SK-N-DZ (cell line): Measurements from ENCODE around the gene ESR1. TPM values are rescaled to one million over a fixed set of nuclear protein-coding genes. Genes with fewer than 3 reads are reported as not detected.
A peak's percentile ranks its signal among the peaks of the same experiment; 100 is the strongest.

Source experiments
- DNase-seq: peaks from one replicate; pipeline ENCODE4 v3.0.0-alpha.2; 2015; ENCODE audit warnings: low spot score
- polyA plus RNA-seq, 2 experiments: library from polyadenylated mRNA; depleted of rRNA; stranded (reverse); fragments of >200 nt; gene quantifications; 2 replicates each; pipeline ENCODE4 v1.2.3, GENCODE V29; 2014

The ESR1 gene
- polyA plus RNA-seq (2014; cell fraction: cytosol; rRNA removed) = not detected in 2 replicates
- not detected in 2 replicates for polyA plus RNA-seq (2014; cell fraction: nucleus; rRNA removed)

- DNase-seq = no peak
These were observed at the start of gene ESR1 for GRCh38 chr6:151807513-151808370. ESR1 (plus strand) TSS chr6:151807682; CDS start chr6:151807913, 231 bp downstream.

DNA sequence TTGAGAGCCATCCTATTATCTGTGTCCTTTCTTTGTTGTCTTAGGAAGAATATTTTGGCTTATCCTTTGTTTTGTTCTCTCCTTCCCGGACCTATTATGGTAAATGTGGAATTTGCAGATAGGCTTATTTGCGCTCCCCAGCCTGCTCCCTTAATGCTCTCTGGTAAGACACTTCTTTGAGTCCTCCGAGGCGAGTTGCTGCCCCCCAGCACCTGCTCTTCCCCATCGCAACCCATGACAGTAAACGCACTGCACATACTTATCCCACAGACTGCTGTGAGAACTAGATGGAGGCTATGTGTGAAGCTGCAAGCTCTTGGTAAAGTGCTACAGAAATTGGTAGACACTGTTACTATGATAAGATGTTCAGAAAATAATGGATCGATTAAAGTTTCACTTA is 47.0 kb upstream of the ESR1 start:
- DNase-seq = no peak

DNA sequence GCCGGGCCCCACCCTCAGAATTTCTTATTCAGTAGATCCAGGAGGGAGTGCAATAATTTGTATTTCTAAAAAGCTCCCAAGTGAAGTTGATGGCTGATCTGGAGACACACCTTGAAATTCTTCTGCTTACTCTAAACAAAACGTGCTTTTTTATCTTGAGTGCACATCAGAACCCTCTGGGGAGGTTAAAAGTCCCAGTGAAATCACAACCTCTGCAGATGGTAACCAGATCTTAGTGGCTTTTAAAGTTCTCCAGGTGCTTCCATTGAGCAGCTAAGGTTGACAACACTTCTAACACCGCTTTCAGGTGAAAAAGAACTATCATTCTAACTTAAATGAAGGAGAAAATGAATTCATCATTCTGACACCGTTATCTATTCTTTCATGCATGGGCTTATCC is 45.6 kb upstream of the ESR1 start:
- DNase-seq = no peak

- DNase-seq = no peak
These were observed 44.7 kb upstream of the ESR1 start for GRCh38 chr6:151762817-151763216.

DNA sequence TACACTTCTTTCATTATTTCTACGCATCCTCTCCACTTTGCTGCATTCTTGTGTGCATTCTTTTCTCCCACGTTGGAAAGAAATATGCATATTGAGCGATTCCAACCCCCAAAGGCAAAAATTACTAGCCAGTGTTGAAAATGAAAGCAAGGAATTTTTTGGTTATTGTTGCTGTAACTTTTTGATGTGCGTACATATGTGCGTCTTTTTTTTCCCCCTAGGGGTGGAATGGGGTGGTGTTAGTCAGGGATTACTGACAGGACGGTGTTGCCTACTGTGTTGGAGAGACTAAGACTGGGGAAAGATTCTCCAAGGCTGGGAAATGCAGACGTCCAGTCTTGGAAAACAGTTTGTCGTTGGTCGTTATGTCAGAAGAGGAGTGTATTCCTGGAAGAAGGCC is 44.2 kb upstream of the ESR1 start:
- no peak for DNase-seq

DNA sequence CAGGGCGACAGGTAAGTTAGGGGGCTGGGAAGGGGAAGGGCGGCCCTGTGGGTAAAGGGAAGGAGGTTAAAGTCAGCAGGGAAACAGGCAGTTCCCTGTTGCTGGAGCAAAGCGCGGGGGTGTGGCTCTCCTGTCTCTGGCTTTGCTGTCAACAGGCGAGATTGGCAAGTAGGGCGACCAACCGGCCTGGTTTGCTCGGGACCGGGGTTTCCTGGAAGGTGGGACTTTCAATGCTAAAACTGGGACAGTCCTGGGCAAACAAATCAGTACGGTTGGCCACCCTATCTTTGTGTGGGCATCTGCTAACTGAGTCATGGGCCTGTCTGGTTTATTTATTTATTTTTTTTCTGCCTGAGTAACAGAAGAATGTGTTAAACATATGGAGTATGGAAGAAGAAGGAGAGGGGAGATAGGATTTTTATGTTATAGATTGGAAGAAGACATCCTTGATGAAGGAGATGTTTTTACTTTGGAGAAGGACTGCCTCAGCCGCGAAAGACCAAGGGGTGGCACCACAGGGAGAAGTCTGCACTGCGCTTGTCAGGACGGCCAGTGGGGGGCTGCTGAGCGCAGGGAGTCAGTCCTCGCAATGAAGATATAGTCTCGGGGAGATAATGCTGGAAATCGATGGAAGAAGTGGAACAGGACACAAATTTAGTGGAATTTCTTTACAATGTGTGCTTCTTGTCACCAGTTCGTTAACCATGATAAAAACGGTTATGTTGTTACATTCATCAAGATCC is 43.4 kb upstream of the ESR1 start:
- DNase-seq = peak; percentile 41

DNA sequence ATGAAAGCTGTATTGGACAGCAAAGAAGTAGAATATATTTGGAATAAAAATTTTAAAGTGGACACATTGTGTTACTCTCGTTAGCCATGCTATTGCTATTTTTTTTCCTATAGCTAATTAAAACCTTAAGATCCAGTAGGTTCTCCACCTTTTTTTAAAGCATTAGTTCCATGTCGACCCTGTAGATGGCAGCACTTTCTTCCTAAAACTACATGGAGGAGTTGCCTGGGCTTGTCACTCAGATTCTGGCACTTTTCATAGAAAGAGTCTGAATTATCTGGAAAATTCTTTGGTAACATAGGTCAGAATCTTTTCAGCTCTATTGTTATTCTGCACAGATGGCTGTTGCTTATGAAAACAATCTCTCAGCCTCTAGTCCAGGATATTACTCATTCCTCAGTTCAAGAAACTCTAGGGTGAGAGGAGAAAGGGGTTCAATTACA is 42.0 kb upstream of the ESR1 start:
- DNase-seq = peak; percentile 46

GRCh38 chr6:151772446-151772845 is 35.0 kb upstream of the ESR1 start:
- no peak for DNase-seq

DNA sequence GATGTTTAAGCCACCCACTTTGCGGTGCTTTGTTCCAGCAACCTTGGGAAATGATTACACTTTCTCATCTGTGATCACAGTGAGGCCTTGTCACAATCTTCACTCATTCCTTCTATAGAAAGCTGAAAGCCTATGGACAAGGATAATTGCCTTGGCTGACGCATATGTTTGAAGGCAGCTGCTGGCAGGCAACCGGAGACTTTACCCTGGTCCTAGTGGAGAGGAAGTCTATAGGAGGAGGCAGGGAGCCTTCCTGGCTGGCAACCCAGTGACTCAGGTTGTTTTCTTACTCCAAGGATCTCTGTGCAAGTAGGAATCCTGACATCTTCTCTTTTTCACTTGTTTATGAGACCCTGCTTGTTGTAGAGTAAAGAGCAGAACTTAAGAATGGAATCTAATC is 34.1 kb upstream of the ESR1 start:
- no peak for DNase-seq

DNA sequence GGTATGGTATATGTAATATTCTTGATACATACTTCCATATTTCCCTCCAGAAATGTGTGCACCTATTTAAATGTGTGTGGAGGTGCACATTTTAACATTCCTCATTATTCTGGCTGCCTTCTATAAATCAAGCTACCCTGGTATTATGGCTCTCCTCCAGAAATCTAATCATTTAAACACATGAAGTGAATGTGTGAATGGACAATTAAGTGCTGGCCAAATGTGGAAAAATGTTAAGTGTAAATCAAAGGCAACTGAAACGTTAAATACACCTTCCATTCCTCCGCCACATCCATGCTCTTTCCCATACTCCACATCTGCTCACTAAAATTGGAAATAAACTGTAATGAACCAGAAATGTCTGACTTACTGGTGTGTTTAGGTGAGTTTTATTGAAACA is 24.9 kb upstream of the ESR1 start:
- DNase-seq = no peak

GRCh38 chr6:151783692-151784091 is 23.8 kb upstream of the ESR1 start:
- DNase-seq = no peak

- no peak for DNase-seq
These were observed 22.9 kb upstream of the ESR1 start for GRCh38 chr6:151784441-151785214.

- DNase-seq = no peak
These were observed 10.5 kb upstream of the ESR1 start for GRCh38 chr6:151796842-151797530.

GRCh38 chr6:151803743-151804142 is 3.7 kb upstream of the ESR1 start:
- DNase-seq = no peak

- no peak for DNase-seq
These were observed 2.7 kb upstream of the ESR1 start for GRCh38 chr6:151804585-151805285.

- no peak for DNase-seq
These were observed 2.1 kb upstream of the ESR1 start for GRCh38 chr6:151805286-151805840.

- no peak for DNase-seq
These were observed 547 bp upstream of the ESR1 start for GRCh38 chr6:151806757-151807512.

GRCh38 chr6:151808371-151809241 is 1.1 kb downstream of the ESR1 start:
- no peak for DNase-seq

DNA sequence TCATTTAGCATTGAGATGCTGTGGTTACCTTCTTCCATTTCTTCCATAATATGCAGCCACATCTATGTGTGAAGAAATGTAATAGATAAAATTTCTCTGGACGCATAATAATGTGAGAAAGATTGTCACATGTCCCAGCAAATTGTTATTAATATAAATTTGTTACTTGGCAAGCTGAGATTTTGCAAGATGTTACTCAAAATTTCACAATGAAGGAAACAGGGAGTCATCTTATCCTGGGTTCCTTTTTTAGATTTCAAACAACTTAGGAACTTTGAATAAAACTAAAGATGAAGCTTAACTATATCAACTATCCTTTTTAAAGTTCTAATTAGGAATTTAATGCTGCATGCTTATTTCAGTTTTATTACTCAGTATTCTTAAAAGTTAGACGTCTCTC is 3.6 kb downstream of the ESR1 start:
- DNase-seq = no peak
